DOHH2 (cell line): ENCODE measurements around the gene MSH6.

Source experiments
- EZH2phosphoT487 ChIP-seq: fragments of 200-600 bp; sonication (generic); IDR thresholded peaks from 2 replicates; pipeline ENCODE4 v1.6.1; 2017; ENCODE audit warnings: borderline replicate concordance, mild to moderate bottlenecking, antibody characterized with exemption, low read length, moderate library complexity, mixed read lengths
- TF ChIP-seq, protein P1 (sequence below): fragments of 200-600 bp; sonication (generic); IDR thresholded peaks from one replicate; pipeline ENCODE4 v1.5.1; 2014; ENCODE audit warnings: antibody characterized with exemption, mild to moderate bottlenecking, low read depth, low read length; ENCODE audit not compliant: poor library complexity, severe bottlenecking

DNA sequence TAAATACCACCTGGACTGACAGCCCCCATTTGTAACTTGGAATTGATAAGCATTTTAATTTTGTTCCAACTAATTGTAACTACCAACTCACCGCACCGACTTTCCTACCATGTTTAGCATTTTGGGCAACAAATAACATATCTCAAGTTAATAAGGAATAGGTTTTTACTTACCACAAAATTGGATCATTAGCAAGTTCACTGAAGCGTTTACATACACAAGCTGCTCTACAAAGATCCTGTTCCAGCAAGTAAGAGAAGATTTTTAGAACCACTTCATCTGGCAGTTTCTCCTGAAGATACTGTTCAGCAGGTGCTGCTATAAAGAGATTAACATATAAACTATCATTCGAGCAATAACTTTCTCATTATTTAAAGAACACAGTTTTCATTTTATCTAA lies 55.7 kb downstream of the MSH6 start:
- TF ChIP-seq, protein P1, sequence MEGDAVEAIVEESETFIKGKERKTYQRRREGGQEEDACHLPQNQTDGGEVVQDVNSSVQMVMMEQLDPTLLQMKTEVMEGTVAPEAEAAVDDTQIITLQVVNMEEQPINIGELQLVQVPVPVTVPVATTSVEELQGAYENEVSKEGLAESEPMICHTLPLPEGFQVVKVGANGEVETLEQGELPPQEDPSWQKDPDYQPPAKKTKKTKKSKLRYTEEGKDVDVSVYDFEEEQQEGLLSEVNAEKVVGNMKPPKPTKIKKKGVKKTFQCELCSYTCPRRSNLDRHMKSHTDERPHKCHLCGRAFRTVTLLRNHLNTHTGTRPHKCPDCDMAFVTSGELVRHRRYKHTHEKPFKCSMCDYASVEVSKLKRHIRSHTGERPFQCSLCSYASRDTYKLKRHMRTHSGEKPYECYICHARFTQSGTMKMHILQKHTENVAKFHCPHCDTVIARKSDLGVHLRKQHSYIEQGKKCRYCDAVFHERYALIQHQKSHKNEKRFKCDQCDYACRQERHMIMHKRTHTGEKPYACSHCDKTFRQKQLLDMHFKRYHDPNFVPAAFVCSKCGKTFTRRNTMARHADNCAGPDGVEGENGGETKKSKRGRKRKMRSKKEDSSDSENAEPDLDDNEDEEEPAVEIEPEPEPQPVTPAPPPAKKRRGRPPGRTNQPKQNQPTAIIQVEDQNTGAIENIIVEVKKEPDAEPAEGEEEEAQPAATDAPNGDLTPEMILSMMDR: no peak
- no peak for TF ChIP-seq EZH2phosphoT487
